Liver (tissue), 3 donors: Measurements from ENCODE around the gene PDE4D.

Experiments used
- CTCF ChIP-seq: fragments of 150-350 bp; IDR thresholded peaks from 2 replicates; pipeline ENCODE4 v1.5.1; 2017; ENCODE audit warnings: improper control_type of control experiment, low read depth, low read length; ENCODE audit not compliant: missing input control
- EGR1 ChIP-seq, 2 donors: IDR thresholded peaks; 2 replicates each; pipeline ENCODE4 v1.6.1; 2016 to 2018; ENCODE audit warnings: antibody characterized with exemption in 2 of 2, low read depth in 2 of 2
- FOXA1 ChIP-seq: IDR thresholded peaks from 2 replicates; pipeline ENCODE4 v1.6.1; 2016; ENCODE audit warnings: antibody characterized with exemption
- GABPA ChIP-seq, 2 donors: IDR thresholded peaks in 1 of 2; conservative IDR thresholded peaks in 1 of 2; 2 replicates each; pipeline ENCODE4 v1.6.1; 2016; ENCODE audit warnings: antibody characterized with exemption in 2 of 2, mild to moderate bottlenecking in 1 of 2, moderate library complexity in 1 of 2
- HNF4G ChIP-seq: IDR thresholded peaks from 2 replicates; pipeline ENCODE4 v1.6.1; 2016; ENCODE audit warnings: antibody characterized with exemption
- JUND ChIP-seq, 2 donors: IDR thresholded peaks; 2 replicates each; pipeline ENCODE4 v1.6.1; 2016; ENCODE audit warnings: antibody characterized with exemption in 2 of 2
- NR2F2 ChIP-seq: IDR thresholded peaks from 2 replicates; pipeline ENCODE4 v1.6.1; 2016; ENCODE audit warnings: antibody characterized with exemption
- RAD21 ChIP-seq, 2 donors: IDR thresholded peaks; 2 replicates each; pipeline ENCODE4 v1.6.1; 2016; ENCODE audit warnings: antibody characterized with exemption in 2 of 2, mild to moderate bottlenecking in 2 of 2
- REST ChIP-seq: IDR thresholded peaks from 2 replicates; pipeline ENCODE4 v1.6.1; 2016; ENCODE audit warnings: antibody characterized with exemption, mild to moderate bottlenecking
- TAF1 ChIP-seq: conservative IDR thresholded peaks from 2 replicates; pipeline ENCODE4 v1.6.1; 2016; ENCODE audit warnings: antibody characterized with exemption, mild to moderate bottlenecking
- YY1 ChIP-seq: IDR thresholded peaks from 2 replicates; pipeline ENCODE4 v1.6.1; 2016; ENCODE audit warnings: antibody characterized with exemption, mild to moderate bottlenecking
- ZBTB33 ChIP-seq: IDR thresholded peaks from 2 replicates; pipeline ENCODE4 v1.6.1; 2016; ENCODE audit warnings: antibody characterized with exemption
- TF ChIP-seq, protein P1 (sequence below): IDR thresholded peaks from 2 replicates; pipeline ENCODE4 v1.6.1; 2016; ENCODE audit warnings: antibody characterized with exemption
- donor health status: healthy.
- donor health status: healthy.

DNA sequence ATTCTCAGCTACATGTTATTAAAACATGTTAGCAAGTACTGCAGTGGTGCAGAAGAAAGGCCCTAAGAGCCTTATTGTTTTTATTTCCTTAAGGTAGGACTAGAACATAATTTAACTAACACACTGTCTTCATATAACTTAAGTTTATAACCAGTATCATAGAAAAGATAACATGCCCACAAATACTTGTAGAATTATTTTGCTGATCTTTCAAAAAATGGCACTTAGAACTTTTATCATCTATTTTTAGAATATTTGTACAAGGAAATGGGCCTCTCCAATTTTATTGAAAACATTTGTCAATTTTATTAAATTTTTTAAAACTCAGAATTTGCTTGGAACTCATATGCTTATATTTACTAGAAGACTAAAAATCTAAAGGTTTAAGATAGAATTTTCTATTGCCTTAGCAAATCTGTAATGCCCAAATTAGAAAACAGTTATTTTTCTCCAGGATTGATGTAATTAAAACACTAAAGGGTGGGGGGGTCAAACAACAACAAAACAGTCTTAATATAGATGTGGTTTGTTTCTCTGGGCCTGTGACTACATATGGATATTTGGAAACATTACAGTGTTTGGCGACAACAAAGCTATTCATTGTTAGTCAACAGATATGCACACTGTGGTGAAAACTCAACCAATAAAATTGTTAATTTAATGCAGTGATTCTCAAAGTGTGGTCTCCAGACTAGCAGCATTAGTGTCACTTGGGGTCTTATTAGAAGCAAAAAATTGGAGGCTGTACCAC is 360.4 kb downstream of the PDE4D start:
- TF ChIP-seq CTCF (no peak), REST (no peak), JUND (IDR thresholded peaks at IDR 0.05) (no peak), TAF1 (no peak), YY1 (no peak), RAD21 (IDR thresholded peaks at IDR 0.05) (no peak), NR2F2 (no peak), GABPA (IDR thresholded peaks at IDR 0.05 in 1 of 2, conservative IDR thresholded peaks at IDR 0.05 in 1 of 2) (no peak), HNF4G (no peak), EGR1 (IDR thresholded peaks at IDR 0.05; ENCODE audit: low read depth in 2 of 2) (no peak), ZBTB33 (no peak), FOXA1 (no peak)
- TF ChIP-seq, protein P1, sequence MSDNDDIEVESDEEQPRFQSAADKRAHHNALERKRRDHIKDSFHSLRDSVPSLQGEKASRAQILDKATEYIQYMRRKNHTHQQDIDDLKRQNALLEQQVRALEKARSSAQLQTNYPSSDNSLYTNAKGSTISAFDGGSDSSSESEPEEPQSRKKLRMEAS = no peak
